ENCODE data around the gene ATP5PB.
A peak's percentile ranks its signal among the peaks of the same experiment; 100 is the strongest.

The ATP5PB gene

DNA sequence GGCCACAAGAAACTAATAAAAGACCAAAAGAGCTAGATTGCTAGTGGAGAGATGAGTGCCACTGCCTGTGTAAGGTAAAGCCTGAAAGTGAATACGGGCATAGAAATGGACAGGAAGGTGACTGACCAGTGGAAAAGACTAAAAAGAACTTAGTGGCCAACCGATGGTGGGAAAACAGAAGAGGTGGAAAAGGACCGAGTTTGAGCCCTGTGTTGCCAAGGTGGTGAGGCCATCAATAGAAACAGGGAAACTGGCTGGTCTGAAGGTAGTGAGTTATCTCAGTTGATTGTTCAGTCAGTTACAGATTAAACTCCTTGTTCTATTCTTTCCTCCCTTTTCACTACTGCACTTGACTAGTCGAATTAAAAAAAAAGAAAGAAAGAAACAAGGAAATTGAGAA, 2.7 kb upstream of the ATP5PB start:
- DNase-seq (ENCODE audit: insufficient read length, low spot score) (no peak), FAIRE-seq (no peak)

DNA sequence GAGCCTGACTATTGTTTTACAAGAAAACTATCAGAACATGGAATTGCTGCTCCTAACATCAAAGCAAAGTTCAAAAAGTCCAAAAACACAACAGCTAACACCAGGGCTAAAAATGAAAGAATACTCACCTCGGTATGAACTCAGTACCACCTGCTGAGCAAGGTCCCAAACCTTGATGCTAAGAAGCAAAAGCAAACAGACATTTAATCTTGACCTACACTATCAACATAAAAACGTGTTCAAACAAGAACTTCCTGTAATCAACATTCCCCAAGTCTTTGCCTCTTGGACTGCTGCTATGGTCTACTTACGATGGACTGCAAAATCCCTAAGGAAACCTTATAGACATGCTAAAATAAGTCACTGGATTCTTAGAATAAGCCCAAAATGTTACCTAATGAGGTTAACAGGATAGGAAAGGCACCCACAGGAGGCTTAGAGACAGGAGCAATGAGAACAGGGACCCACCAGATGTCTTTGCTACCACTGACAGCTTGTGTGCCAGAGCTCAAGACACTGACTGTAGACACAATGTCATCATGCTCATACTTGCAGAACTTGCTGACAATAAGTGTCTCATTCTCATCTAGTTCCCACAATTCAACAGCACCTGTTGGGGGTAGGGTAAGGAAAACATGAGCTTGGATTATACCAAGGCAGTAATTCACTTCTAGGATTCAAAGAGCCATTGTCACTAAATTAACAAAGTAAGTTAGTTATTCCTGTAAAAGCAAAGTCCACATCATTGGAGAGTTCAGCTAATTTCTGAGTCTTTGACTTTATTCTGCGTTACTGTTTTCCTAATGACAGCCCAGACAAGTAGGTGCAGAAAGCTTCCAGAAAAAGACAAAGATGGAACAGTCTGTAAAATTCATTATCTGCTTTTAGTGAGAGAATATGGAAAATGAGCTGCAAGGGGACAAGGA, 2.0 kb upstream of the ATP5PB start:
- FAIRE-seq (no peak), DNase-seq (ENCODE audit: insufficient read length, low spot score) (no peak)

GRCh38 chr1:111448482-111448917, 764 bp upstream of the ATP5PB start:
- FAIRE-seq (no peak), DNase-seq (ENCODE audit: insufficient read length, low spot score) (no peak)

- no peak for FAIRE-seq
Measured at GRCh38 chr1:111449703-111450017, 396 bp downstream of the ATP5PB start.

GRCh38 chr1:111450185-111450584, 921 bp downstream of the ATP5PB start:
- FAIRE-seq (no peak), DNase-seq (ENCODE audit: insufficient read length, low spot score) (no peak)

More at GRCh38 chr1:111449703-111450017, 396 bp downstream of the ATP5PB start:
- no peak for DNase-seq (ENCODE audit: insufficient read length, low spot score)

GRCh38 chr1:111452581-111452980, 3.3 kb downstream of the ATP5PB start:
- no peak for DNase-seq (ENCODE audit: insufficient read length, low spot score)
- FAIRE-seq = no peak

- FAIRE-seq = no peak
Measured at GRCh38 chr1:111453706-111454105, 4.4 kb downstream of the ATP5PB start.

DNA sequence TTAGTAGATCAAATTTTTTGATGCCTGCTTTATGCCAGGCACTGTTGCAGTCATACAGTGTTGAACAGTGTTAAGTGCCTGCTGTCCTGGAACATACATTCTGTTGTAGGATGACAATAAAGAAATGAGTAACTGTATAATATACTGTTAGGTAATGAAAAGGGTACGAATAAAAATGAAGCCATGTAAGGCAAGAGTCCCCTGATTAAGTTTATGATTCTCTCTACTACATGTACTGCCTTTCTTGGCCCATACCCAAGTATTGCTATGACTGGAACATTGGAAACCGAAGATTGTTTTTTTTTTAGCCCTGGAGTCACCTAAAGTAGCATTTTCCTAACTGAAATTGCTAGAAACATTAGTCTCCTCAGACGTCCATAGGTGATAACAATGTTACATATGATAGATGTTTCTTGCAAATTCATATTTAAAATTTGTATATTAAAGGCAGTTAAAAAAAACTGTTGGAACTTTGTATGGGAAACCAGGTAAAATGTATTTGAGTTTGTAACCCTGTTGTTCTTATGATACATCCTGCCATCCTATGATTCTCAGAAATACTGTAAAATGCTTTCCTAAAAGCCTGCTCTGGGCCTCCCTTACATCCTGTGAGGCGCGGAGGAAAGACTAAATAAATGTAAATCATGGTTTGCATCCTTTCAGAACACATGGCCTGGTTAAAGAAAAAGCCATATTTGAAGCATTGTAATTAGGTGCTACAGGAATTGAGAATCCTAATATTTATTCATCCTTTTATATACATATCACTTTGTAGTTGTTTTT, 5.8 kb downstream of the ATP5PB start:
- FAIRE-seq (peak; percentile 63), DNase-seq (ENCODE audit: insufficient read length, low spot score) (no peak)

More at GRCh38 chr1:111453706-111454105, 4.4 kb downstream of the ATP5PB start:
- DNase-seq (ENCODE audit: insufficient read length, low spot score) = no peak

DNA sequence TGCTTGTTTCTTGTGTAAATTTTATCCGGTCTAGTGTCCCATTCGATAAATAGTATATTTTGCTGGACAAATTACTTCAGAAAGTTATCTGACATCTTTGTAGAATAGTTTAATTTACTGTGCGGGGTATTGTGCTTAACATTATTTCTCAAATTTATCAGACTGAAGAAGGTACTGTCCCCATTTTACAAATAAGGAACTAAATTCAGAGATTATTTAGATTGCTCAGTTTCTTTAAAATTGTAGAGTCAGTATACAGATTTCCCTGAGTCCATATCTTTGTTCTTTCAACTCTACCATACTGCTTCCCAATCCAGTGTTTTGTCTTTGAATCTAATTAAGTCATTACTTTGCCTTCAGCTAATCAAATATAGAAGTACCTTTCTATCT, 6.4 kb downstream of the ATP5PB start:
- FAIRE-seq (peak; percentile 14), DNase-seq (ENCODE audit: insufficient read length, low spot score) (no peak)

GRCh38 chr1:111461765-111462164, 12.5 kb downstream of the ATP5PB start:
- DNase-seq (ENCODE audit: insufficient read length, low spot score) (no peak), FAIRE-seq (no peak)

DNA sequence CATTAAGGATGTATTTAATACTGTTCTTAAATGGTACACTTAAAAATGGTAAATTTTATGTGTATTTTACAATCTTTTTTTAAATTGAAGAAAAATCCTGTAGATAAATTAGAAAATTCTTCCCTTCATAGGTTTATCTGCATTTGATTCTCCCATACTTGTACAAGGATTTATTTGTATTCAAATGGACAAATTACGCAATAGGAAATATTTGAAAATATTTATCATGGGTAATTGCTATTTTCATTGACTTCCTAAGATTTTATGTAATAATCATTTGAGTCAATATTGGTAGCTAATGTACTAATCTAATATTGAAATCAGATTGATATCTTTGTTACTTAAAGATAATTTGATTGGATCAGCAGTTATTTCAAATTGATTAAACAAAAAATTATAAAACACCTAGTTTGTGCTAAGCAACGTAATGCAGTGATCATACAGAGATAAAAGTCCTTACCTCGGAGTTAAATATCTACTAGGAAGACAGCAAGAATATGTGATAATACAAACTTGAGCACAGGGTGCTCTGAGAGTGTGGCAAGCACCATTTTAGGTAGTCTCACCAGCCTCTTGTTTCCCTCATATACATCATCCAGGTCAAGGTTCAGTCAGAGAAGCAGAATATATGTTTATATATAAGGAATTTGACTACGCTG, 13.2 kb downstream of the ATP5PB start:
- DNase-seq (ENCODE audit: insufficient read length, low spot score) = no peak
- no peak for FAIRE-seq

- FAIRE-seq = no peak
Measured at GRCh38 chr1:111463029-111463683, 13.9 kb downstream of the ATP5PB start.

DNA sequence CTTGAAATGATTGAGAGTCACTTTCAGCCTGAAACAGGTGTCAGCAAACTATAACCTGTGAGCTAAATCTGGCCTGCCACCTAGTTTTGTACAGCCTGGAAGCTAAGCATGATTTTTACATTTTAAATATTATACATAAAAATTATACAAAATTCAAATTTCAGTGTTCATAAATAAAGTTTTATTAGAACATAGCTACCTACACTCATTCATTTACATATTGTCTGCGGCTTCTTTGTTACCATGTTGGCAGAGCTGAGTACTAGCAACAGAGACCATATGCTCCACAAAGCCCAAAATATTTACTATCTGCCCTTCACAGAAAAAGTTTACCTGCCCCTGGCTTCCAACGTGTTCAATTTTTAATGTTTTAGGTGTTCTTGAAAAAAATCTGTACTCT, 16.5 kb downstream of the ATP5PB start:
- no peak for DNase-seq (ENCODE audit: insufficient read length, low spot score)
- FAIRE-seq = no peak

More at GRCh38 chr1:111463029-111463683, 13.9 kb downstream of the ATP5PB start:
- no peak for DNase-seq (ENCODE audit: insufficient read length, low spot score)

DNA sequence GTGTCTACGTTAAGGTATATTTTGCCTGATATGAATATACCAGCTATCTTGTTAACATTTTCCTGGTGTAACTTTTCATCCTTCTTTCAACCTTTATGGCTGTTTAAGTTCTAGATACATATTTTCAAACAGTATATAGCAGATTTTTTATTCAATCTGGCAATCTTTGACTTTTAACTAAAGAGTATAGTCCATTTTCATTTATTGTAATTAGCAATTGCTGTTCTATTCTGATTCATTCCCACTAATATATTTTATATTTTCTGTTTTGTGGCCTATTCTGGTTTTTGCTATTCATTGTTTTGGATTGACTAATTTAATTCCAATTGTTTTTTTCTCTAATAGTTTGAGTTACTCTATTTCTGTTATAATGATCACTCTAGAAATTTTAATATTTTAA, 17.2 kb downstream of the ATP5PB start:
- FAIRE-seq (no peak), DNase-seq (ENCODE audit: insufficient read length, low spot score) (no peak)

DNA sequence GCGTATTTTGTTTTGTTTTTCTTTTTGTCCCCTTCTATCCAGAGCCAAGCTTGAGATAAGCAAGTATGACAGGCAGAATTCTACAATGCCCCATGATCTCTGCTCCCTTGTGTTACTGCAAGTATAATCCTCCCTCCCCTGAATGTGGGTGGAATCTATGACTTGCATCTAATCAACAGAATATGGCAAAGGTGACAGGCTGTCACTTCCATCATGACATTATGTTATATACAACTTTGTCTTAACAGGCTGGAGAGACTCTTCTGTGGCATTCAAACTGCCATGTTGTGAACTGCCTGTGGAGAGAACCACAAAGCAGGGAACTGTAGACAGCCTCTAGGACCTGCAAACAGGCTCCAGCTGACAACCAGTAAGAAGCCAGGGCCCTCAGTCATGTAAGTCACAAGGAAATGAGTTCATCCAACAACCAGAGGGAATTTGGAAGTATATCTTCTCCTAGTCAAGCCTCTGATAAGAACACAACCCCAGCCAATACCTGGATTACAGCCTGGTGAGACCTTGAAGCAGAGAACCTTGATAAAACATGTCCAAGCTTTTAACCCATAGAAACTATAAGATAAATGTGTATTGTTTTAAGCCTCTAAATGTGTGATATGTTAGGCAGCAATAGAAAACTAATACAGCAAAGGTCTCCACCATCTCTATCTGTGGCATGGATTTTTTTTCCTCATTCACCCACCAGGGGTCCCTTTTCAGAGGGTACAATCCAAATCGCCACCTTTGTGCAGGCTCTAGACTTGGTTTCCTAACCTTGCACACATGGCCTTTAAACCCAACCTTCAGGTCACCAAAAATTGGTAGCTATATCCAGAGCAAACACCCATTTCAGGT, 18.8 kb downstream of the ATP5PB start:
- FAIRE-seq = no peak

DNA sequence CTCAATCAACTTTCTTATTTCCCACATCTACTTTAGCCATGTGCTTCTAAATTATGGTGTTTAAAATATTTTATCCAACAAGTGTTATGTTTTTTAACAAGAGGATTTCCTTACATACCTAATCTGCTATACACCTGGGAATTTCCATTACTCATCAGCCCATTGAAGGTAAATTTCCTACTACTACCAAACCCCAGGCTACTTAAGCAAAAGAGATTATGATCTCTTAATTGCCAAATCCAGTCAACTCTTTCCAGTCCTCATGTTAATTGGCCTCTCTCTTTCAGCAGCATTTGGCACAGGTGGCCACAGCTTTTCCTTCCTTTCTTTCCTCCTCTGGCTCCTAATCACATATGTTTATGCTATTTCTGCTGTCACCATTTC, 19.4 kb downstream of the ATP5PB start:
- no peak for DNase-seq (ENCODE audit: insufficient read length, low spot score)
- no peak for FAIRE-seq

More for the DNA sequence above, 18.8 kb downstream of the ATP5PB start:
- no peak for DNase-seq (ENCODE audit: insufficient read length, low spot score)

GRCh38 chr1:111469539-111469938, 20.3 kb downstream of the ATP5PB start:
- FAIRE-seq = no peak
- no peak for DNase-seq (ENCODE audit: insufficient read length, low spot score)

DNA sequence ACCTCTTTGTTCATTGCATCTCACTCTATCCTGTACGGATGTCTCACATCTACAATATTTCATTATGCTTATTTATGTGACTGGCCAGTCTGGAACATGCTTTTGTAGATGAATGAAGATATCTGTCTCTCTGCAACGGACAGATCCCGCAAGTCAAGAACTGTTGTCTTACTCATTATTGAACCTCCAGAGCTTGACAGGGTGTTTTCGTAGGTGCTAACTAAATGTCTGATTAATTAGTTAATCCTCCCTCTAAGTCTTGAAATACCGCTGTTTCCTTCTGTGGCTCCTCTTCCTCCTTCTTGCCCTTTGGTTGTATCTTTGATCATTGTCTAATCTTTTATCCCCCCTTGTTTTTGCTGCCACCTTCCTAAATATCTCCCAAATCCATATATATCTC, 21.3 kb downstream of the ATP5PB start:
- FAIRE-seq (no peak), DNase-seq (ENCODE audit: insufficient read length, low spot score) (no peak)

DNA sequence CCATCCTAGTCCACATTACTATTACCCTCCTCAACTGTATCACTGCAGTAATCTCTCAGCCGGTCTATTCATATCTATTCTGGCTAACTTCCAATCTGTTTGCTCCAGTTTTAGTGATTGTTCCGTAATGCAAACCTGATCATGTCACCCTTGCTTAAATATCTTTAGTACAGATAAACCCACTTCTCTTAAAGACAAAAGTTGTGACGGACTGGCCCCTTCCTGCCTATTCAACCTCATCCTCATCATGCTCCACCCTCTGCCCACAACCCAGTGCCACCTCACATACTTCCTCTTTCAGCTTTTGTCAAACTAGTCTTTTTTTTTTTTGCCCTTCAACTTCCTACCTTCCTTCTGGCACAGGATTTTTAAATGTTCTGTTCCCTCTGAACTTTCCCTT, 21.7 kb downstream of the ATP5PB start:
- FAIRE-seq = peak; percentile 90

GRCh38 chr1:111471538-111471937, 22.3 kb downstream of the ATP5PB start:
- DNase-seq (ENCODE audit: insufficient read length, low spot score) (no peak), FAIRE-seq (no peak)

More for the DNA sequence above, 21.7 kb downstream of the ATP5PB start:
- DNase-seq (ENCODE audit: insufficient read length, low spot score) = no peak

Data from GM19239 (cell line).